Gastrocnemius medialis (tissue), 4 donors: ENCODE measurements around the gene SRRM2.

Source experiments
- CTCF ChIP-seq, 5 experiments: fragments of 450-650 bp in 3 of 5; fragments of 200-600 bp in 2 of 5; sonication (generic) in 2 of 5; IDR thresholded peaks in 4 of 5; conservative IDR thresholded peaks in 1 of 5; 1 replicate in 4 of 5; 2 replicates in 1 of 5; pipeline ENCODE4 v1.5.1; 2016 to 2019; ENCODE audit warnings: antibody characterized with exemption in 5 of 5, mild to moderate bottlenecking in 3 of 5, moderate library complexity in 3 of 5
- POLR2A ChIP-seq, 2 donors: fragments of 450-650 bp; IDR thresholded peaks; one replicate each; pipeline ENCODE4 v1.6.1; 2017; ENCODE audit warnings: antibody characterized with exemption in 2 of 2, mild to moderate bottlenecking in 2 of 2, moderate library complexity in 2 of 2

- no peak for TF ChIP-seq CTCF (IDR thresholded peaks at IDR 0.05 in 4 of 5, conservative IDR thresholded peaks at IDR 0.05 in 1 of 5)
- no peak for TF ChIP-seq POLR2A (IDR thresholded peaks at IDR 0.05)
Measured at GRCh38 chr16:2774161-2774891, 21.9 kb downstream of the SRRM2 start.
